A673 (cell line): Measurements from ENCODE around the gene HRC. TPM values are rescaled to one million over a fixed set of nuclear protein-coding genes. Genes with fewer than 3 reads are reported as not detected.

Experiments used
- BruUV-seq: library from RNA; stranded (reverse); fragments of 400-500 nt; replicated peaks from 2 replicates; lab custom pipeline; 2021; lab: Mats Ljungman, UMichigan
- CTCF ChIA-PET: fragments of 300-600 bp; sonication (Branson Sonifier 250); formaldehyde crosslinking; loops from one replicate; lab custom pipeline; 2022; ENCODE audit warnings: antibody characterized with exemption; lab: Charles Lee
- POLR2A ChIA-PET: fragments of 300-600 bp; sonication (Branson Sonifier 250); formaldehyde crosslinking; loops from one replicate; lab custom pipeline; 2022; ENCODE audit warnings: antibody characterized with exemption; ENCODE audit not compliant: low non-redundant PET; lab: Charles Lee
- DNase-seq: peaks from one replicate; pipeline ENCODE4 v3.0.0-alpha.2; 2015; ENCODE audit warnings: low spot score
- H3K27ac ChIP-seq: fragments of 200-600 bp; sonication (generic); 2 replicates; pipeline ENCODE4 v1.5.1; 2016; ENCODE audit warnings: mixed run types, low read depth, mild to moderate bottlenecking, mixed read lengths, antibody characterized with exemption, low read length; ENCODE audit not compliant: poor library complexity, severe bottlenecking
- H3K27me3 ChIP-seq: fragments of 200-600 bp; sonication (generic); replicated peaks from 2 replicates; pipeline ENCODE4 v1.6.1; 2017; ENCODE audit warnings: mixed run types, low read depth, mild to moderate bottlenecking, mixed read lengths, antibody characterized with exemption, low read length; ENCODE audit not compliant: insufficient read depth, poor library complexity
- H3K36me3 ChIP-seq: fragments of 200-600 bp; sonication (generic); 2 replicates; pipeline ENCODE4 v1.6.1; 2016; ENCODE audit warnings: mixed run types, mild to moderate bottlenecking, mixed read lengths, antibody characterized with exemption, low read length; ENCODE audit not compliant: insufficient read depth, poor library complexity, severe bottlenecking
- H3K4me1 ChIP-seq: fragments of 200-600 bp; sonication (generic); 2 replicates; pipeline ENCODE4 v1.6.1; 2017; ENCODE audit warnings: mixed run types, mild to moderate bottlenecking, mixed read lengths, antibody characterized with exemption, low read length; ENCODE audit not compliant: insufficient read depth, poor library complexity, severe bottlenecking
- H3K4me3 ChIP-seq: fragments of 200-600 bp; sonication (generic); 2 replicates; pipeline ENCODE4 v1.5.1; 2016; ENCODE audit warnings: low read depth, mixed run types, mild to moderate bottlenecking, mixed read lengths, low read length; ENCODE audit not compliant: poor library complexity, severe bottlenecking
- H3K9me3 ChIP-seq: fragments of 200-600 bp; sonication (generic); 2 replicates; pipeline ENCODE4 v1.6.1; 2016; ENCODE audit warnings: mixed run types, low read depth, mild to moderate bottlenecking, mixed read lengths, antibody characterized with exemption, low read length; ENCODE audit not compliant: poor library complexity, severe bottlenecking
- EZH2 ChIP-seq: fragments of 200-600 bp; sonication (generic); IDR thresholded peaks from 2 replicates; pipeline ENCODE4 v1.6.1; 2017; ENCODE audit warnings: borderline replicate concordance, low read depth, mild to moderate bottlenecking, mixed read lengths, antibody characterized with exemption, low read length; ENCODE audit not compliant: poor library complexity, severe bottlenecking
- intact Hi-C: fragments of 100-400 bp; cut with micrococcal nuclease; formaldehyde crosslinking; loops from one replicate; pipeline ENCODE4 v1.10.0; 2022; ENCODE audit not compliant: unreplicated experiment
- total RNA-seq: library from RNA; stranded (reverse); gene quantifications from 2 replicates; pipeline ENCODE4 v1.2.3, GENCODE V29; 2021
- TF ChIP-seq, protein P1 (sequence below): fragments of 300-800, 200-600 bp; sonication (generic); conservative IDR thresholded peaks from 2 replicates; pipeline ENCODE4 v1.5.1; 2017; ENCODE audit warnings: low read depth, mild to moderate bottlenecking, antibody characterized with exemption, low read length, moderate library complexity, mixed read lengths

HRC gene
- total RNA-seq, 1 experiment from 2014 or later: not detected

DNA sequence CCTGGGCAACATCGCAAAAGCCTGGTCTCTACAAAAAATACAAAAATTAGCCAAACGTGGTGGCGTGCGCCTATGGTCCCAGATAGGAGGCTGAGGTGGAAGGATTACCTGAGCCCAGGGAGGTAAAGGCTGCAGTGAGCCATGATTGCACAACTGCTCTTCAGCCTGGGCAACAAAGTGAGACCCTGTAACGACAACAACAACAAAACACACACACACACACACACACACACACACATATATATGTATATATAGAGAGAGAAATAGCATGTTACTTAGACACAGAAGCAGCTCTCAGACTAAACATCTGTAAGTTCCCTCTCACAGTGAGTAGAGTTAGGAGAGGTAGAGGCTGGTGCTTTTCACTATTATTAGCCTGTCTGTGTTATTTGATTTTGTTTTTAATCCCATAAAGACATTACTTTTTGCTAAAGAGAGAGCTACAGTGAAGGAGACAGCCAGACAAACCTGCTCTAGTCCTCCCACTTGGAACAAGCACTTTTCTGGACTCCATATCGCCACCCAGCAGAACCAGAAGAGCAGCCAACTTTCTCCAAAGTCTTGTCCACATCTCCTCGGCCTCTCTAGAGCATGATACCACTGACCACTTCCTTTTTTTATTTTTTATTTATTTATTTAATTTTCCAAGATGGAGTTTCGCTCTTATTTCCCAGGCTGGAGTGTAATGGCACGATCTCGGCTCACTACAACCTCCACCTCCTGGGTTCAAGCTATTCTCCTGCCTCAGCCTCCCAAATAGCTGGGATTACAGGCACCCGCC lies 43.8 kb downstream of the HRC start:
- ChIA-PET CTCF (interaction anchor here (0.6 to 1.0 kb wide), 4 partner anchors 14 to 16 kb away, joined by 3 to 12 read pairs (median 5); no protein-coding TSS in a partner anchor), POLR2A (no interaction called here)
- no peak for DNase-seq
- peak overlapping the region; percentile 41 for H3K27ac ChIP-seq
- TF ChIP-seq, protein P1, sequence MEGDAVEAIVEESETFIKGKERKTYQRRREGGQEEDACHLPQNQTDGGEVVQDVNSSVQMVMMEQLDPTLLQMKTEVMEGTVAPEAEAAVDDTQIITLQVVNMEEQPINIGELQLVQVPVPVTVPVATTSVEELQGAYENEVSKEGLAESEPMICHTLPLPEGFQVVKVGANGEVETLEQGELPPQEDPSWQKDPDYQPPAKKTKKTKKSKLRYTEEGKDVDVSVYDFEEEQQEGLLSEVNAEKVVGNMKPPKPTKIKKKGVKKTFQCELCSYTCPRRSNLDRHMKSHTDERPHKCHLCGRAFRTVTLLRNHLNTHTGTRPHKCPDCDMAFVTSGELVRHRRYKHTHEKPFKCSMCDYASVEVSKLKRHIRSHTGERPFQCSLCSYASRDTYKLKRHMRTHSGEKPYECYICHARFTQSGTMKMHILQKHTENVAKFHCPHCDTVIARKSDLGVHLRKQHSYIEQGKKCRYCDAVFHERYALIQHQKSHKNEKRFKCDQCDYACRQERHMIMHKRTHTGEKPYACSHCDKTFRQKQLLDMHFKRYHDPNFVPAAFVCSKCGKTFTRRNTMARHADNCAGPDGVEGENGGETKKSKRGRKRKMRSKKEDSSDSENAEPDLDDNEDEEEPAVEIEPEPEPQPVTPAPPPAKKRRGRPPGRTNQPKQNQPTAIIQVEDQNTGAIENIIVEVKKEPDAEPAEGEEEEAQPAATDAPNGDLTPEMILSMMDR: no peak
- no peak for TF ChIP-seq EZH2
- H3K36me3 ChIP-seq: peaks cover 36% of the 10 kb centered on the region
- H3K27me3 ChIP-seq: no peaks in the 10 kb centered on the region
- no TSS peak for BruUV-seq
- no peaks in the 10 kb centered on the region for H3K9me3 ChIP-seq
- H3K4me3 ChIP-seq: no peak overlapping the region
- intact Hi-C loops: loop anchor here (5.0 kb wide), 1 partner anchor 101 kb away; no protein-coding TSS in a partner anchor
- H3K4me1 ChIP-seq: peaks cover 6% of the 10 kb centered on the region

DNA sequence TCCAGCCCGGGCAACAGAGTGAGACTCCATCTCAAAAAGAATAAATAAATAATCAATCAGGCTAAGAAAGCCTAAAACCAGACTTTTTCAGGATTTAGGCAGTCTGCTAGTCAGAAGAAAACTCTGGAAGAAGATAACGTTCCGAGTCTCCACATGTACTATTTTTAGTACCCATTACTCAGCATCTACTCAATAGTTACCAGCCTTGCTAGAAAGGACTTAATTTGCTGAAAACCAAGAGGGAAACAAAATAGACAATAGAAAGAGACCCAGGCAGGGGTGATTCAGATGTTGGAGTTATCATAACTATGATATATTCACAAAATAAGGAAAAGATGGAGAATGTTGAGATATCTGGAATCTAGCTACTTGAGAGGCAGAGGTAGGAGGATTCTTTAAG lies 44.6 kb downstream of the HRC start:
- H3K27ac ChIP-seq: peak overlapping the region; percentile 41
- intact Hi-C loops: loop anchor here (5.0 kb wide), 1 partner anchor 102 kb away; no protein-coding TSS in a partner anchor
- no TSS peak for BruUV-seq

DNA sequence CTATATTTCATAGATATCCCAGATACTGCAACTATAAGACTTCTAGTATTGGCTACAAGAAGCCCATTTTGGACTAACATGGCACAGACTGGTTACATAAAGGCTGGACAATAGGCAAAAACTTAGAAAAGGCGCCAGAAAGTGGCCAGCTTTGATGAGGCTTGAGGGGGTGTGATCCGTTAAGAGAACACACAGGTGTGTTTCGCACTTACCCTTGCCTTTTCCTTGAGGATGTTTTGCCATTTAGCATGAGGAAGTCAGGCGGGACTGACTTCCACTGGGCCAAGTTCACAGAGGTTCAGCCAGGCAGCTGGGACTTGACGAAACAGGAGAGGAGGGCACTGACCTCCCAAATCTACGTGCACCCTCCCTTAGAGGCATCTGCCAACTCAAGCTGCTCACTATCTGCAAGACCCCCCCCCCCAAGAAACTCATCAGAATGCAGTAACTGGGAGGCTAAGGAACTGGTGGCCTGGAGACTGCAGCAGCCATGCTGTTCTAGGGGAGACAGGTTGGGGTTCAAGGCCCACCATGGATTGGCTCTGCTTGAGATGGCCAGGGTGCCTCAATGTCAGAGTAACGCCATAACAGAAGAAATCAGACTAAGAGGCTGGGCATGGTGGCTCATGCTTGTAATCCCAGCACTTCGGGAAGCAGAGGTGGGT lies 45.5 kb downstream of the HRC start:
- CTCF ChIA-PET: no interaction called here
- DNase-seq: no peak
- no peak overlapping the region for H3K4me3 ChIP-seq
- H3K27me3 ChIP-seq: no peaks in the 10 kb centered on the region
- peaks cover 6% of the 10 kb centered on the region for H3K4me1 ChIP-seq
- POLR2A ChIA-PET: no interaction called here
- intact Hi-C loops: loop anchor here (5.0 kb wide), 1 partner anchor 103 kb away; no protein-coding TSS in a partner anchor
- BruUV-seq: no TSS peak
- H3K9me3 ChIP-seq: no peaks in the 10 kb centered on the region
- H3K36me3 ChIP-seq: peaks cover 51% of the 10 kb centered on the region
- TF ChIP-seq, protein P1: no peak
- TF ChIP-seq EZH2: no peak
- H3K27ac ChIP-seq: peak overlapping the region; percentile 58

More for the DNA sequence above, 44.6 kb downstream of the HRC start:
- H3K36me3 ChIP-seq: peaks cover 44% of the 10 kb centered on the region
- CTCF ChIA-PET: interaction anchor here (0.8 to 1.0 kb wide), 2 partner anchors 13 to 17 kb away, joined by 4 to 12 read pairs; no protein-coding TSS in a partner anchor
- no peaks in the 10 kb centered on the region for H3K27me3 ChIP-seq
- H3K4me3 ChIP-seq: no peak overlapping the region
- POLR2A ChIA-PET: no interaction called here
- TF ChIP-seq EZH2: no peak
- TF ChIP-seq, protein P1: no peak
- DNase-seq: no peak
- H3K4me1 ChIP-seq: peaks cover 6% of the 10 kb centered on the region
- H3K9me3 ChIP-seq: no peaks in the 10 kb centered on the region
